HG03575 (cell line): ENCODE results near the gene IDH3A.

Experiments
- ATAC-seq: cut with Tn5 transposase; IDR thresholded peaks from one replicate; pipeline ENCODE4 v1.9.1; 2021; ENCODE audit not compliant: unreplicated experiment, insufficient number of reproducible peaks, low FRiP score; ENCODE audit errors: extremely low read depth

The IDH3A gene

DNA sequence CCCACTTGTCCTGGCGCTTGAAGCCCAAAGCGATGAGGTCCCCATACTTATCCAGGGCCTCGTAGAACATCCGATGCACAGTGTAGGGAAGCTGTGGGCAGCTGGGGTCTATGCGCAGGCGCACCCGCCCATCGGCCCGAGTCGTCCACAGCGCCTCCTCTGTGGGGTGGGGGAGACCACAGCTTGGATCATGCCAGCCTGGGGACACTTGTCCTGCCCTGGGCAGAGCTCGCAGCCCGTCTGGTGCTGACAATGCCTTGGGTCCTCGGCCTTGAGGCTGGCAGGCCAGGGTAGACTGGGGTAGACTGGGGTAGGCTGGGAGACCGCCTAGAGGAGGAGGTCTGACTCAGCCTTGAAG is 45.4 kb downstream of the IDH3A start:
- ATAC-seq, result no peak

- no peak for ATAC-seq
Observed at GRCh38 chr15:78195735-78196201, 46.6 kb downstream of the IDH3A start.

DNA sequence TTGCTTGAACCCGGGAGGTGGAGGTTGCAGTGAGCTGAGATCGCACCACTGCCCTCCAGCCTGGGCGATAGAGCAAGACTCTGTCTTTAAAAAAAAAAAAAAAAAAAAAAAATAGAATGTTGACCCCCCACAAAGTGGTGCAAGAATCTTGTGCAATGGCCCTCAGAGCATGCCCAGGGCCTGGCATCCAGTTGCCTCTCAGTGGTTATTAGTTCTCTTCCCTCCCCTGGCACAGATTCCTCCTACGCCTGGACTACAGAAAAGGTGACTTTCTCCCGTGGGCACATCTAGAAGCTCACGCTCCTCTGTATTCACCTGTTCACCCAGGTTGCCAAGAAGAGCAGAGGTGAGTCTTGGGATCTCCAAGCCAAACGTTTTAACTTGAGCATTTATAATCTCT is 48.5 kb downstream of the IDH3A start:
- ATAC-seq, result no peak

- ATAC-seq, result no peak
Observed at GRCh38 chr15:78200276-78200930, 51.2 kb downstream of the IDH3A start.

- no peak for ATAC-seq
Observed at GRCh38 chr15:78201281-78202190, 52.4 kb downstream of the IDH3A start.

- no peak for ATAC-seq
Observed at GRCh38 chr15:78203346-78204225, 54.4 kb downstream of the IDH3A start.

- no peak for ATAC-seq
Observed at GRCh38 chr15:78204351-78205309, 55.5 kb downstream of the IDH3A start.

DNA sequence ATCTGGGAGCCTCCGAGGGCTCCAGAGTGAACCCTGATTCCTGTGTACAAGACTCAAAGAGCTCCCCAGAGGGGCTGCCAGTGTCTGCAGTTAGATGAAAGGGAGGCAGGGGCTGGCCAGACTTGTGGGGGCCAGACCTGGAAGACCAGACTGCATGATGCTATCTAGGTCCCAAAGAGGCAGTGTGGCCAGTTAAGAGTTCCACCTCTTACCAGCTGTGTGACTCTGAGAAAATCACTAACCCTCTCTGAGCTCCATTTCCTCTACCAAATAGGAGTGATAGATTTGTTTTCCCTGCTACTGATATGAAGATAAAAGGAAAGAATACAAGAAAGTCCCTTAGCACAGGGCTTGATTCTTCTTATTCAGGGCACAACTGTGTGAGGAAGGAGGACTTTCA is 56.2 kb downstream of the IDH3A start:
- ATAC-seq, result no peak

DNA sequence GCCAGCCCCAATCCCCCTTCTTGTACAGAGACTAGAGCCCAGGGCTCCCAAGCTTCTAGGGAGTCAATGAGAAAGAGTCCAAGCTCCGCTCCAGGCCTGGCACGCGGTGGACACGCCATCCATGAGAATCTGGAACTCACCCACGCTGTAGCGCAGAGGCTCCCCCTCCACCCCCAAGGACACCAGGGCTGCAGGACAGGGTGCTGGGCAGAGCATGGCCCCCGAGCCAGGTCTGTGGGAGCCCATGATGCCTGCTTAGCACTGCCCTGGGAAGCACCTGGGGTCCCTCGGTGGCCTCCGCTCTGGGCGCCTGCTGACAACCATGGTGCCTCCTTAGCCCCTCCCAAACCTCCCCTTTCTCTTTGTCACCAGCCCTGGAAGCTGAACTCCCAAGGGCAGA is 56.7 kb downstream of the IDH3A start:
- no peak for ATAC-seq

GRCh38 chr15:78206326-78207109 is 57.4 kb downstream of the IDH3A start:
- ATAC-seq, result no peak

DNA sequence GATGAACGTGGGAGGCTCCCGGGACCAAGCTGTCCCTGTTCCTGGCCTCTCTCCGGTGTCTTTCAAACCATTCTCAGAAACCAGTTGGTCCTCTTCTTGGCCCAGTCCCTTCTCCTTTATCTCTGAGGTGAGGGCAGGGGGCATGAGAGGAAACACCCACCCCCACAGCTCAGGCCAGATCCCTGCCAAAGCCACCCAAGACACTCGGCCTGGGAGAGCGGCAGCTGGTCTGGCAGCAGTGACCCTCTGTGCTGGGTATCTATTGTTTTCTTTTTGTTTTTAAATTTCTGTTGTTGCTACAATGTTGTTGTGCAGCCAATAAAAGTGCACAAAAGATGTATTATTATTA is 57.9 kb downstream of the IDH3A start:
- ATAC-seq, result no peak

- no peak for ATAC-seq
Observed at GRCh38 chr15:78207641-78208340, 58.6 kb downstream of the IDH3A start.

GRCh38 chr15:78208341-78208844 is 59.2 kb downstream of the IDH3A start:
- no peak for ATAC-seq

- no peak for ATAC-seq
Observed at GRCh38 chr15:78208887-78209645, 59.9 kb downstream of the IDH3A start.

- no peak for ATAC-seq
Observed at GRCh38 chr15:78209646-78210348, 60.6 kb downstream of the IDH3A start.

DNA sequence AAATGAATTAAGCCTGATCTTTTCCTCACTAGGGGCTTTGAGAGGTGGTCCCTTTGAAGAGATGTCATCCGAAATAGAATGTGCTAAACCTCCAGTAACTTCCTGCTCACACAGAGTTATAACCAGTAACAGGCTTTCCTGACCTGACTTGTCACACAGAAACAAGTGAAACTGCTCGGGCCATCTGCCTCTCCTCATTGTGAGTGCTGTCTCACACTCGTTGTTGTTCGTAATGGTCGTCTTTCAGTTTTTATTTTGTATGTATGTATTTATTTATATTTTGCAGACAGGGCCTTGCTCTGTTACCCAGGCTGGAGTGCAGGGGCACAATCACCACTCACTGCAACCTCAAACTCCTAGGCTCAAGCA is 61.2 kb downstream of the IDH3A start:
- no peak for ATAC-seq
